ENCODE measurements around the gene CHRNE.

The CHRNE gene

DNA sequence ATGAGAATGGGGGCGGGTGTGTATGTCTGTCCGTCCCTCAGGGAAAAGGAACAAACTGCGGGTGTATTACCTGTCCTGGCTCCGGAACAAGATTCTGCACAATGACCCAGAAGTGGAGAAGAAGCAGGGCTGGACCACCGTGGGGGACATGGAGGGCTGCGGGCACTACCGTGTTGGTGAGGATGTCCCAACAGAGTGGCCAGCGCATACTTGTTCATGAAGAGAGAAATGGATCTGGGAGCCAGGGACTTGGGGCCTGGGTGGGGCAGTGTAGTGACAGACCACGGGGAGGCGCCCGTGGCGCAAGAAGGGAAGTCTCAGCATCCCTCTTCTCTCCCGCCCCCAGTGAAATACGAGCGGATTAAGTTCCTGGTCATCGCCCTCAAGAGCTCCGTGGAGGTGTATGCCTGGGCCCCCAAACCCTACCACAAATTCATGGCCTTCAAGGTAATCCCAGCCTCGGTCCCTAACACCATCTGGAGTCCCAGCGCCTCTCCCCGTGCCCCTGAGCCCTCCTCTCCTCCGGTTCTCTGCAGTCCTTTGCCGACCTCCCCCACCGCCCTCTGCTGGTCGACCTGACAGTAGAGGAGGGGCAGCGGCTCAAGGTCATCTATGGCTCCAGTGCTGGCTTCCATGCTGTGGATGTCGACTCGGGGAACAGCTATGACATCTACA is 7.1 kb downstream of the CHRNE start:
- H3K27me3 ChIP-seq (ENCODE audit: control insufficient read depth, insufficient read depth, low read length) = peaks cover 3% of the 10 kb centered on the region; the same call in 1 of the 2 replicates
- peaks cover 55% of the 10 kb centered on the region for H3K36me3 ChIP-seq (ENCODE audit: control insufficient read depth, insufficient read depth, low read length)

DNA sequence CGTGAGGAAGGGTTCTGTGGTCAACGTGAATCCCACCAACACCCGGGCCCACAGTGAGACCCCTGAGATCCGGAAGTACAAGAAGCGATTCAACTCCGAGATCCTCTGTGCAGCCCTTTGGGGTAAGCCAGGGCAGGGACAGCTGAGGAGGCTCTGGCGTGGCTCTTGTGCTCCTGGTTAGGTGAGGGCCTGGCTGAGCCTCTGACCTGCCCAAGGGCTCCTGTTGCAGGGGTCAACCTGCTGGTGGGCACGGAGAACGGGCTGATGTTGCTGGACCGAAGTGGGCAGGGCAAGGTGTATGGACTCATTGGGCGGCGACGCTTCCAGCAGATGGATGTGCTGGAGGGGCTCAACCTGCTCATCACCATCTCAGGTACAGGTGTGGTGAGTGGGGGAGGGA is 7.8 kb downstream of the CHRNE start:
- Histone ChIP-seq H3K9me3 (ENCODE audit: control insufficient read depth, insufficient read depth, low read depth, low read length) (no peaks in the 10 kb centered on the region), H3K36me3 (ENCODE audit: control insufficient read depth, insufficient read depth, low read length) (peaks cover 62% of the 10 kb centered on the region), H3K4me1 (ENCODE audit: control insufficient read depth, insufficient read depth, low read length) (0 out of 2 replicates have a peak, but pooled peaks cover 3% of the 10 kb centered on the region), H3K27ac (ENCODE audit: low read depth, low read length) (no peak overlapping the region), H3K27me3 (ENCODE audit: control insufficient read depth, insufficient read depth, low read length) (peaks cover 3% of the 10 kb centered on the region; the same call in 1 of the 2 replicates), H3K9ac (ENCODE audit: low read length) (no peak overlapping the region), H3K4me3 (ENCODE audit: low read depth, low read length) (no peak overlapping the region)

More for the DNA sequence above, 7.1 kb downstream of the CHRNE start:
- H3K9me3 ChIP-seq (ENCODE audit: control insufficient read depth, insufficient read depth, low read depth, low read length) = no peaks in the 10 kb centered on the region
- no peak overlapping the region for H3K27ac ChIP-seq (ENCODE audit: low read depth, low read length)
- no peak overlapping the region for H3K9ac ChIP-seq (ENCODE audit: low read length)
- no peak overlapping the region for H3K4me3 ChIP-seq (ENCODE audit: low read depth, low read length)
- H3K4me1 ChIP-seq (ENCODE audit: control insufficient read depth, insufficient read depth, low read length) = 0 out of 2 replicates have a peak, but pooled peaks cover 3% of the 10 kb centered on the region

DNA sequence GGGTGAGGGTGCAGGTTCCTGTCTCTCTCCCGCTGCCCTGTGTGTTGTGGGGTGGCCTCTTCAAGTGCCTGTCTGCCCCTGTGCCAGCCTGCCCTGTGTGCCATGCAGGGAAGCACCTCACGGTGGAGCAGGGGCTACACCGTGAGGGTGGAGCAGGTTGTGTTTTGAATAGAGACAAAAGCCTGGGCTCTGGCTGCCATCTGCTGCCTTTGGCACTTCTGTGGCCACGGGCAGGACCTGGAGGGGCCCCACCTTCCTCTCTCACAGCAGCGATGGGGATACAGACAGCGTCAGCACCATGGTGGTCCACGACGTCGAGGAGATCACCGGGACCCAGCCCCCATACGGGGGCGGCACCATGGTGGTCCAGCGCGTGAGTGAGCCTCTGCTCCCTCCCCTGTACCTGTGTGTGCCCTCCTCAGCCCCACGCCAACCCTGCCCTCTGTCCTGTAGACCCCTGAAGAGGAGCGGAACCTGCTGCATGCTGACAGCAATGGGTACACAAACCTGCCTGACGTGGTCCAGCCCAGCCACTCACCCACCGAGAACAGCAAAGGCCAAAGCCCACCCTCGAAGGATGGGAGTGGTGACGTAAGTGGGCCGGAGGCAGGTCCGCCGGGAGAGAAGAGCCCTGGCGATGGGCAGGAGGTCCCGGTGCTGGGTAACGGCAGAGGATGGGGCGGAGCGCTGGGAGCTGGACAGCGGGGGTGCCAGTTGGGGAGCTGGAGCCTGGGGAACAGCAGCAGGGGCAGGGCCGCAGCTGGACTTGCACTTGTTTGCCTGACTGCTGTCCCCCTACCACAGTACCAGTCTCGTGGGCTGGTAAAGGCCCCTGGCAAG is 9.0 kb downstream of the CHRNE start:
- Histone ChIP-seq H3K36me3 (ENCODE audit: control insufficient read depth, insufficient read depth, low read length) (peaks cover 63% of the 10 kb centered on the region), H3K9me3 (ENCODE audit: control insufficient read depth, insufficient read depth, low read depth, low read length) (no peaks in the 10 kb centered on the region), H3K4me1 (ENCODE audit: control insufficient read depth, insufficient read depth, low read length) (0 out of 2 replicates have a peak, but pooled peaks cover 3% of the 10 kb centered on the region), H3K4me3 (ENCODE audit: low read depth, low read length) (no peak overlapping the region), H3K27me3 (ENCODE audit: control insufficient read depth, insufficient read depth, low read length) (no peaks in the 10 kb centered on the region), H3K9ac (ENCODE audit: low read length) (no peak overlapping the region), H3K27ac (ENCODE audit: low read depth, low read length) (no peak overlapping the region)

DNA sequence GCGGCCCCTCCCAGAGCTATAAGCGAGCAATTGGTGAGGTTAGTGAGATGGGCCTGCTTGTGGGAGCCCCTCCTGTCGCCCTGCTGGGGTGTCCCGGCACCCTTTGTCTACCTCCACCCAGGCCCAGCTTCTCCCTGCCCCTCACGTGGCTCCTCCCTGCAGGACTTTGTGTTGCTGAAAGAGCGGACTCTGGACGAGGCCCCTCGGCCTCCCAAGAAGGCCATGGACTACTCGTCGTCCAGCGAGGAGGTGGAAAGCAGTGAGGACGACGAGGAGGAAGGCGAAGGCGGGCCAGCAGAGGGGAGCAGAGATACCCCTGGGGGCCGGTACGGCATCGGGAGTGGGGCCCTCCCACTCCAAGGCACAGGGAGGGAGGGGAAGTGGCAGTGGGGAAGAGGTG is 9.6 kb downstream of the CHRNE start:
- H3K27me3 ChIP-seq (ENCODE audit: control insufficient read depth, insufficient read depth, low read length) = no peaks in the 10 kb centered on the region
- no peak overlapping the region for H3K9ac ChIP-seq (ENCODE audit: low read length)
- no peaks in the 10 kb centered on the region for H3K4me1 ChIP-seq (ENCODE audit: control insufficient read depth, insufficient read depth, low read length)
- H3K36me3 ChIP-seq (ENCODE audit: control insufficient read depth, insufficient read depth, low read length) = peaks cover 66% of the 10 kb centered on the region
- no peaks in the 10 kb centered on the region for H3K9me3 ChIP-seq (ENCODE audit: control insufficient read depth, insufficient read depth, low read depth, low read length)
- H3K27ac ChIP-seq (ENCODE audit: low read depth, low read length) = no peak overlapping the region
- no peak overlapping the region for H3K4me3 ChIP-seq (ENCODE audit: low read depth, low read length)

DNA sequence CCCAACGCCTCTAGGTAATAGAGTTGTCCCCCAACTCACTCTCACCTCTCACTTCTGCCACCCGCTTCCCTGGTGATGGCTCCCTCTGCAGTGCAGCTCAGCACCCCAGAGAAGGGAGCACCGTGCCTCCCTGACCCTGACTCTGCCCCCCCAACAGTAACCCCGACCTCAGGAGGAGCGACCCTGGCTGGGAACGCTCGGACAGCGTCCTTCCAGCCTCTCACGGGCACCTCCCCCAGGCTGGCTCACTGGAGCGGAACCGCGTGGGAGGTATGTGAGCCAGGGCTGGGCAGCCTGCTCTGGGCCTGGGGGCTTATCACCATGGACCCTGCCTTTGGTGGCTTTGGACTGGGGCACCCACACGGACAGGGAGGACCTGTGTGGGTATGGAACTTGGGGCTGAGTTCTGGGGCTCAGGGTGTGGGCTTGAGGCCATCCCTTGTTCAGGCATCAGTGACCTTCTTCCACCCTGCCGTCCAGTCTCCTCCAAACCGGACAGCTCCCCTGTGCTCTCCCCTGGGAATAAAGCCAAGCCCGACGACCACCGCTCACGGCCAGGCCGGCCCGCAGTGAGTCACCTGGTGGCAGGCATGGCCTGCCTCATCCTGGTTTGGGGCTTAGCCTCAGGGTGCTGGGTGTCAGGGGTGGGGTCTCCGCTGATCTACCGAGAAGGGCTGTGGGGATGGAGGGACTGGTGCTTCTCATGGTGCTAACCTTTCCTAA is 10.2 kb downstream of the CHRNE start:
- Histone ChIP-seq H3K36me3 (ENCODE audit: control insufficient read depth, insufficient read depth, low read length) (peaks cover 70% of the 10 kb centered on the region), H3K27me3 (ENCODE audit: control insufficient read depth, insufficient read depth, low read length) (no peaks in the 10 kb centered on the region), H3K9me3 (ENCODE audit: control insufficient read depth, insufficient read depth, low read depth, low read length) (no peaks in the 10 kb centered on the region), H3K27ac (ENCODE audit: low read depth, low read length) (no peak overlapping the region), H3K4me1 (ENCODE audit: control insufficient read depth, insufficient read depth, low read length) (no peaks in the 10 kb centered on the region), H3K4me3 (ENCODE audit: low read depth, low read length) (no peak overlapping the region), H3K9ac (ENCODE audit: low read length) (no peak overlapping the region)

DNA sequence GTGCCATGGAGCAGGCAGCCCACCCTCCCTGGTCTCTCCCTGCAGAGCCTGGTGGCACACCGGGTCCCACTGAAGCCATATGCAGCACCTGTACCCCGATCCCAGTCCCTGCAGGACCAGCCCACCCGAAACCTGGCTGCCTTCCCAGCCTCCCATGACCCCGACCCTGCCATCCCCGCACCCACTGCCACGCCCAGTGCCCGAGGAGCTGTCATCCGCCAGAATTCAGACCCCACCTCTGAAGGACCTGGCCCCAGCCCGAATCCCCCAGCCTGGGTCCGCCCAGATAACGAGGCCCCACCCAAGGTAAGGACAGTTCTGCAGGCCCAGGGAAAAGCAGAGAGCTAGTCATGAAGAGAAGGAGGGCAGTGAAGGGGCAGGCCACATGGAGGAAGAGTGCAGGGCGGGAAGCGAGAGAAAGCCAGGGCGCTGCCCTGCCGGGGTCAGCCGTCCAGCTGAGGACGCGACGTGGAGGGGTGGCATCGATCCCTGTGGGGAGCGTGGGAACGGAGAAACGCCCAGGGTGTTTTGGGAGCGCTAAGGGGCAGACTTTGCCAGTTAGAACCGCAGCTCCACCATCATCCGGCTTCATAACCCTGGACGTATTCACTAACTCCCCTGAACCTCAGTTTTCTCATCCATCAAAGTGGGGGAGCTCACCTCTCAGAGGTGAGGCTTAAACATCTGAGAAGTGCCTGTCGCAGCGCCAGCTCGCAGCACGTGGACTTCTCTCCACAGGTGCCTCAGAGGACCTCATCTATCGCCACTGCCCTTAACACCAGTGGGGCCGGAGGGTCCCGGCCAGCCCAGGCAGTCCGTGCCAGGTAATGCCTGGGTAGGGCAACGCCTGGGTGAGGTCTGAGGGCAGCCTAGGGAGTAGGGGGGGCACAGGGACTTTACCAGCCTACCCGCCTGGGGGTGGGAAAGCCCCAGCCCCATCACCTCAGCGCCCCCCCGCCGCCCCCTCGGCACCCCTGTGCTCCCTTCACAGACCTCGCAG is 11.2 kb downstream of the CHRNE start:
- H3K4me1 ChIP-seq (ENCODE audit: control insufficient read depth, insufficient read depth, low read length) = no peaks in the 10 kb centered on the region
- H3K27ac ChIP-seq (ENCODE audit: low read depth, low read length) = no peak overlapping the region
- H3K36me3 ChIP-seq (ENCODE audit: control insufficient read depth, insufficient read depth, low read length) = peaks cover 78% of the 10 kb centered on the region
- no peaks in the 10 kb centered on the region for H3K27me3 ChIP-seq (ENCODE audit: control insufficient read depth, insufficient read depth, low read length)
- H3K4me3 ChIP-seq (ENCODE audit: low read depth, low read length) = no peak overlapping the region
- no peaks in the 10 kb centered on the region for H3K9me3 ChIP-seq (ENCODE audit: control insufficient read depth, insufficient read depth, low read depth, low read length)
- H3K9ac ChIP-seq (ENCODE audit: low read length) = no peak overlapping the region

DNA sequence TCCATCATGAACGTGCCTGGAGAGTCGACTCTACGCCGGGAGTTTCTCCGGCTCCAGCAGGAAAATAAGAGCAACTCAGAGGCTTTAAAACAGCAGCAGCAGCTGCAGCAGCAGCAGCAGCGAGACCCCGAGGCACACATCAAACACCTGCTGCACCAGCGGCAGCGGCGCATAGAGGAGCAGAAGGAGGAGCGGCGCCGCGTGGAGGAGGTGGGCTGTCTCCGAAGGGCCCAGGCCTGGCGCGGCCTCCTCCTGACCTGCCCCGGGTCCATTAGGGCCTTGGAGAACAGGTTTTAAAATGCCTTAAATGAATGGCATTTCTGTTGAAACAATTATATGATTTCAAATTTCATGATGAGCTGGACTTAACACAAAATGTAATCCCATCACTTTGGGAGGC is 15.3 kb downstream of the CHRNE start:
- Histone ChIP-seq H3K9me3 (ENCODE audit: control insufficient read depth, insufficient read depth, low read depth, low read length) (no peaks in the 10 kb centered on the region), H3K27me3 (ENCODE audit: control insufficient read depth, insufficient read depth, low read length) (no peaks in the 10 kb centered on the region), H3K4me3 (ENCODE audit: low read depth, low read length) (no peak overlapping the region), H3K4me1 (ENCODE audit: control insufficient read depth, insufficient read depth, low read length) (no peaks in the 10 kb centered on the region), H3K9ac (ENCODE audit: low read length) (no peak overlapping the region), H3K36me3 (ENCODE audit: control insufficient read depth, insufficient read depth, low read length) (peaks cover 66% of the 10 kb centered on the region), H3K27ac (ENCODE audit: low read depth, low read length) (no peak overlapping the region)

DNA sequence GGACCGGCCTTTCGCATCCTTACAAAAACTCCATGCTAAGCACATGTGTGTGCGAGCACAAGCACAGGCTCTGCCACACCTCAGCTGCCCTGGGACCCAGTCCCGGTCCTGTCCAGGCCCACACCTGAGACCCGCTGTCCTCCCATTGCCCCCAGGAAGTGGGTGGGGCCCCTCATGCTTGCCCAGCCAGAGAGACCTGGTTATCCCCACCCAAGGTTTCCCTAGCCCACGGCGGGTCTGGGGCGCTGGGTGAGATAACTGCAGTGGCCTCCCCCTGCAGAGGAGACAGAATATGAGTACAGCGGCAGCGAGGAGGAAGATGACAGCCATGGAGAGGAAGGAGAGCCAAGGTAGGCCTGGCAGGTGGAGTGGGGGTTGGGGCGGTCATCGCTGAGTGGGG is 16.1 kb downstream of the CHRNE start:
- H3K9me3 ChIP-seq (ENCODE audit: control insufficient read depth, insufficient read depth, low read depth, low read length) = no peaks in the 10 kb centered on the region
- H3K4me1 ChIP-seq (ENCODE audit: control insufficient read depth, insufficient read depth, low read length) = peaks cover 4% of the 10 kb centered on the region; the same call in 1 of the 2 replicates
- H3K27me3 ChIP-seq (ENCODE audit: control insufficient read depth, insufficient read depth, low read length) = no peaks in the 10 kb centered on the region
- peaks cover 66% of the 10 kb centered on the region for H3K36me3 ChIP-seq (ENCODE audit: control insufficient read depth, insufficient read depth, low read length)
- no peak overlapping the region for H3K9ac ChIP-seq (ENCODE audit: low read length)
- H3K4me3 ChIP-seq (ENCODE audit: low read depth, low read length) = no peak overlapping the region
- no peak overlapping the region for H3K27ac ChIP-seq (ENCODE audit: low read depth, low read length)

DNA sequence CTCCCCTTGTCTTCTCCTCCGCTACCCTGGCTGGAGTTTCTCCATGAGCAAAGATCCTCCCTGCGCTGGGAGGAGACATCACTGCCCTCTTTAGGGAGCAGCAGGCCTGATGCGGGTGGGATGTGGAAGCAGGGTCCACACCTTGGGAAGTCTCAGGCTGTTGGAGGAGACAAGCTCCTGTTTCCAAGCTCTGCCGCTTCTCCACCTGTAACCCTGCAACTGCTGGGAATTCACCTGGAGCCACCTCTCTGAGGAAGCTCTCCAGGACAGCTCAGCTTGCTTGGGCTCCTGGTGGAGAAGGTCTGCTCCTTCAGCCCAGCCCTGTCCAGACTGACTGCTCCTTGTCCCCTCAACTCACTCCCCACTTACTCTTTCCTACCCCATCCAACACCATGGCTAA is 18.4 kb downstream of the CHRNE start:
- no peak overlapping the region for H3K4me3 ChIP-seq (ENCODE audit: low read depth, low read length)
- no peak overlapping the region for H3K9ac ChIP-seq (ENCODE audit: low read length)
- H3K27ac ChIP-seq (ENCODE audit: low read depth, low read length) = no peak overlapping the region
- H3K9me3 ChIP-seq (ENCODE audit: control insufficient read depth, insufficient read depth, low read depth, low read length) = no peaks in the 10 kb centered on the region
- peaks cover 7% of the 10 kb centered on the region; the same call in 1 of the 2 replicates for H3K4me1 ChIP-seq (ENCODE audit: control insufficient read depth, insufficient read depth, low read length)
- no peaks in the 10 kb centered on the region for H3K27me3 ChIP-seq (ENCODE audit: control insufficient read depth, insufficient read depth, low read length)
- peaks cover 48% of the 10 kb centered on the region for H3K36me3 ChIP-seq (ENCODE audit: control insufficient read depth, insufficient read depth, low read length)
